Smooth muscle cell (in vitro differentiated cells): ENCODE data around the gene KRTAP5-5. TPM values are rescaled to one million over a fixed set of nuclear protein-coding genes. Genes with fewer than 3 reads are reported as not detected.

Source experiments
- DNase-seq: peaks from one replicate; lab custom pipeline; 2025; ENCODE audit not compliant: unreplicated experiment; lab: John Stamatoyannopoulos, UW
- H2AFZ ChIP-seq: fragments of 200-600 bp; sonication (generic); 2 replicates; pipeline ENCODE4 v1.6.0; 2016; ENCODE audit warnings: antibody characterized with exemption, low read depth, mild to moderate bottlenecking
- H3F3A ChIP-seq: fragments of 200-600 bp; sonication (generic); 2 replicates; pipeline ENCODE4 v1.6.0; 2017; ENCODE audit warnings: antibody characterized with exemption, low read depth
- H3K27ac ChIP-seq: fragments of 200-600 bp; sonication (generic); 2 replicates; pipeline ENCODE4 v1.5.1; 2016; ENCODE audit warnings: low read depth, mild to moderate bottlenecking
- H3K27me3 ChIP-seq: fragments of 200-600 bp; sonication (generic); 2 replicates; pipeline ENCODE4 v1.6.1; 2016; ENCODE audit warnings: low read depth, mild to moderate bottlenecking
- H3K36me3 ChIP-seq: fragments of 200-600 bp; sonication (generic); 2 replicates; pipeline ENCODE4 v1.5.1; 2016; ENCODE audit warnings: low read depth
- H3K4me1 ChIP-seq: fragments of 200-600 bp; sonication (generic); 2 replicates; pipeline ENCODE4 v1.5.1; 2016; ENCODE audit warnings: low read depth
- H3K4me2 ChIP-seq: fragments of 200-600 bp; sonication (generic); 2 replicates; pipeline ENCODE4 v1.6.0; 2016; ENCODE audit warnings: mild to moderate bottlenecking
- H3K4me3 ChIP-seq: fragments of 200-600 bp; sonication (generic); 2 replicates; pipeline ENCODE4 v1.5.1; 2016; ENCODE audit warnings: mild to moderate bottlenecking
- H3K79me2 ChIP-seq: fragments of 200-600 bp; sonication (generic); 2 replicates; pipeline ENCODE4 v1.6.0; 2016; ENCODE audit warnings: low read depth, mild to moderate bottlenecking
- H3K9ac ChIP-seq: fragments of 200-600 bp; sonication (generic); 2 replicates; pipeline ENCODE4 v1.6.0; 2016; ENCODE audit warnings: low read depth
- H3K9me3 ChIP-seq: fragments of 200-600 bp; sonication (generic); replicated peaks from 2 replicates; pipeline ENCODE4 v1.5.1; 2016; ENCODE audit warnings: low read depth
- H4K20me1 ChIP-seq: fragments of 200-600 bp; sonication (generic); 2 replicates; pipeline ENCODE4 v1.6.0; 2016; ENCODE audit warnings: low read depth
- WGBS: methylation state at CpG from one replicate; pipeline ENCODE4 v1.1.7; 2016; ENCODE audit warnings: low lambda C conversion rate; 5-methylcytosine and 5-hydroxymethylcytosine counted together
- polyA plus RNA-seq: library from polyadenylated mRNA; unstranded; fragments of >200 nt; fragmentation: Nextera tagmentation; extraction: Ambion mirVana; gene quantifications from 2 replicates; pipeline ENCODE4 v1.2.1, GENCODE V29; 2016
- total RNA-seq: library from RNA; depleted of rRNA; stranded (reverse); fragments of >200 nt; gene quantifications from 2 replicates; pipeline ENCODE4 v1.2.3, GENCODE V29; 2014
- TF ChIP-seq, protein P1 (sequence below): fragments of 200-600 bp; sonication (generic); IDR thresholded peaks from 2 replicates; pipeline ENCODE4 v1.5.1; 2017; ENCODE audit warnings: borderline replicate concordance, mild to moderate bottlenecking, antibody characterized with exemption; ENCODE audit not compliant: insufficient read depth, poor library complexity, severe bottlenecking

Gene KRTAP5-5
- total and polyA plus RNA-seq, 2 experiments from 2014 or later, result not detected

DNA sequence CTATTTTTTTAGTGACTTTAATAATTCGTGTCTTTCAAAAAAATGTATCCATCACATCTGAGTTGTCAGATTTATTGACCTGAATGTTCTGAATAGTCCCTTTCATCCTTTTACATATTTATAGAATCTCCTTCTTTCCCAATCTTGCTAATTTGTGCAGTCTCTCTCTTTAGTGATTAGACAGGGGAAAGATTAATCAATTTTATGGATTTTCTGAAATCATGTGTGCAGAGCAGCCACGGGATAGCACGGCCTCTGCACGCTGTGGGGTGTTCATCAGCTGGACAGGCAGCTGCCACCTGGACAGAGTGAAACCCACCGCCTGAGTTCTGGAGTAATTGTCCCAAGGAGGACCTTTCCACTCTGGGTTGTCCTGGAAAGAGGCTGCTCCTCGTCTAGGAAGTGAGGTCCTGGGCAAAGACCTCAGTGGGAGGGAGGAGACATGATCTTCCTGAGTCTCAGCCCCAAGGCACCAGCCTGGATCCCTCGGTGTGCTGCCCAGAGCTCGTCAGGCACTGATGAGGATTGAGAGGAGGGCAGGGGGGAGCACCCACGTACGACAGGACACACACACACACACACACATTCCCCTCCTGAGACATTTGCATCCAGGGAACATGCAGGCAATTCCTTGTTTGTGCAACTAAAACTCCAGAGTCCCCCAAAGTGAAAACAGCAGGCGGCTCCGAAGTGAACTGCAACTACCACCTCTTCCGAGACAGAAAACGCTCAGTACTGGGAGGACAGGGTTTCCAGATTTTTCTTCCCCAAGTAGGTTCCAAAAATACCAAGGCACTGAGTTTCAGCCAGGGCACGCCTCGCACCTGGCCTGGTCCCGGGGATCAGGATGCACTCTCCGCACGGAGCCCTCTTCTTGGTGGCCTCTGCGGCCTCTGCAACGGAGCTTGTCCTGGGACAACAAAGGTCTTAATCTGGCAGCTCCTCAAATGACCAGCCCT is 44.9 kb downstream of the KRTAP5-5 start:
- H3K79me2 ChIP-seq, result no peaks in the 10 kb centered on the region
- no peak overlapping the region for H3K4me3 ChIP-seq
- peak overlapping the region; percentile 77 for H3K4me2 ChIP-seq
- peaks cover 20% of the 10 kb centered on the region for H3F3A ChIP-seq
- H3K4me1 ChIP-seq, result peaks cover 29% of the 10 kb centered on the region
- TF ChIP-seq, protein P1, sequence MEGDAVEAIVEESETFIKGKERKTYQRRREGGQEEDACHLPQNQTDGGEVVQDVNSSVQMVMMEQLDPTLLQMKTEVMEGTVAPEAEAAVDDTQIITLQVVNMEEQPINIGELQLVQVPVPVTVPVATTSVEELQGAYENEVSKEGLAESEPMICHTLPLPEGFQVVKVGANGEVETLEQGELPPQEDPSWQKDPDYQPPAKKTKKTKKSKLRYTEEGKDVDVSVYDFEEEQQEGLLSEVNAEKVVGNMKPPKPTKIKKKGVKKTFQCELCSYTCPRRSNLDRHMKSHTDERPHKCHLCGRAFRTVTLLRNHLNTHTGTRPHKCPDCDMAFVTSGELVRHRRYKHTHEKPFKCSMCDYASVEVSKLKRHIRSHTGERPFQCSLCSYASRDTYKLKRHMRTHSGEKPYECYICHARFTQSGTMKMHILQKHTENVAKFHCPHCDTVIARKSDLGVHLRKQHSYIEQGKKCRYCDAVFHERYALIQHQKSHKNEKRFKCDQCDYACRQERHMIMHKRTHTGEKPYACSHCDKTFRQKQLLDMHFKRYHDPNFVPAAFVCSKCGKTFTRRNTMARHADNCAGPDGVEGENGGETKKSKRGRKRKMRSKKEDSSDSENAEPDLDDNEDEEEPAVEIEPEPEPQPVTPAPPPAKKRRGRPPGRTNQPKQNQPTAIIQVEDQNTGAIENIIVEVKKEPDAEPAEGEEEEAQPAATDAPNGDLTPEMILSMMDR, result no peak
- no peaks in the 10 kb centered on the region for H3K9me3 ChIP-seq
- no peaks in the 10 kb centered on the region for H3K36me3 ChIP-seq
- H3K27me3 ChIP-seq, result no peaks in the 10 kb centered on the region
- 47% methylated on average over 21 of the region's 21 CpGs for WGBS
- H2AFZ ChIP-seq, result peak overlapping the region; percentile 65
- H3K27ac ChIP-seq, result peak overlapping the region; percentile 49
- H3K9ac ChIP-seq, result no peak overlapping the region
- H4K20me1 ChIP-seq, result no peaks in the 10 kb centered on the region
- no peak for DNase-seq

DNA sequence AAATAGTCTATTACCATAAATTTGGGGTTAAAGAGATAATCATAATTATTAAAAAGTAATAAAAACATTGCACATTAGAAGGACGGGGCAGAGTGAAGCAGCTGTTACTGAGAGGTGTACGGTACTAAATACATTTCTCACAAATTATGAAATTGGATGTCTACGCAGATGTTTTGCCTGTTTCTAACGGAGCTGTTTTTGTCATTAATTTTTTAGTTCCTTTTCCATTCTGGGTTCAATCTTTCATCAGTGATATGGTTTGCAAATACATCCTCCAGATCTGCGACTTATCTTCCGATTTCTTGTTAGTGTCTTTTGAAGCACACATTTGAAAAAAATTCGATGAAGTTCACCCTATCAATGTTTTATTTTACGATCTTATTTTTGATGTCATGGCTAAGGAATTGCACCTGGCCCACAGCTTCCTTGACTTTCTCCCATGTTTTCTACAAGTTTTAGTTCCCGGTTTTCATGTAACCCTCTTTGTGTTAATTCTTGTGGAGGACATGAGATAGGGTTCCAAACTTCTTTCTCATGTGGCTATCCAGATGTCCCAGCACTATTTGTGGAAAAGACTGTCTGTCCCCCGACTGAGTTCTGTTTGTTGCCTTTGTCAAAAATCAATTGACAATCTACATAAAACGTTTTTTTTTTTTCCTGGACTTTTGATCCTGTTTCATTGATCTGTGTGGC is 46.1 kb downstream of the KRTAP5-5 start:
- TF ChIP-seq, protein P1, result no peak
- Histone ChIP-seq H3K4me2 (peak overlapping the region; percentile 77), H3K9ac (no peak overlapping the region), H3K27me3 (no peaks in the 10 kb centered on the region), H4K20me1 (no peaks in the 10 kb centered on the region), H3K36me3 (no peaks in the 10 kb centered on the region), H3K4me3 (no peak overlapping the region), H3F3A (peaks cover 20% of the 10 kb centered on the region), H3K79me2 (peaks cover 3% of the 10 kb centered on the region), H3K9me3 (no peaks in the 10 kb centered on the region), H3K27ac (peak overlapping the region; percentile 49), H3K4me1 (peaks cover 29% of the 10 kb centered on the region), H2AFZ (peak overlapping the region; percentile 18)
- DNase-seq, result no peak
- 54% methylated on average over 11 of the region's 11 CpGs for WGBS

DNA sequence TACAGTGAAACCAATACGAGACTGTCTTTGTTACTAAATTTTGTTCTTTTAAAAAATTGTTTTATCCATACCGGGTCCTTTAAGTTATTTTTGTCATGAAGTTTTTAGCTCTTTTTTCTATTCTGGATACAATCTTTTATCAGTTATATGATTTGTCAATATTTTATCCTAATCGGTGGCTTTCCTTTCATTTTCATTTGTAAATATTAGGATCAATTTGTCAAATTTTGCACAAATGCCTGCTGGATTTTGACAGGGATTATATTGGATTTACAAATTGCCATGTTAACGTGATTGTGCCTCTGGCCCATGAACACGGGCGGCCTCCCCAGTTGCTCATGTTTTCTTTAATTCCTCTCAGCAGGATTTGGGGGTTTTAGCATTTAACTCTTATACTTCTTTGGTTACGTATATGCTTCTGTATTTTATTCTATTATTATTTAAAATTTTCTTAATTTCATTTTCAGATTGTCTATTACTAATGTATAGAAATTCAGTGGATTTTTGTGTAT is 46.7 kb downstream of the KRTAP5-5 start:
- TF ChIP-seq, protein P1, result no peak
- DNase-seq, result no peak
- WGBS, result 42% methylated on average over 7 of the region's 7 CpGs
- no peaks in the 10 kb centered on the region for H3K27me3 ChIP-seq
- peaks cover 3% of the 10 kb centered on the region for H3K79me2 ChIP-seq
- no peak overlapping the region for H3K4me3 ChIP-seq
- peak overlapping the region; percentile 18 for H2AFZ ChIP-seq
- no peak overlapping the region for H3K9ac ChIP-seq
- H3K36me3 ChIP-seq, result no peaks in the 10 kb centered on the region
- H3K4me2 ChIP-seq, result peak overlapping the region; percentile 77
- H3K4me1 ChIP-seq, result peaks cover 29% of the 10 kb centered on the region
- H3F3A ChIP-seq, result peaks cover 20% of the 10 kb centered on the region
- H3K27ac ChIP-seq, result peak overlapping the region; percentile 22
- H3K9me3 ChIP-seq, result no peaks in the 10 kb centered on the region
- no peaks in the 10 kb centered on the region for H4K20me1 ChIP-seq
